LoVo (cell line): ENCODE data around the gene GFM1.

ENCODE experiments used
- DNase-seq: peaks from one replicate; pipeline ENCODE4 v3.0.0-alpha.2; 2016; ENCODE audit warnings: low spot score

Gene GFM1

DNA sequence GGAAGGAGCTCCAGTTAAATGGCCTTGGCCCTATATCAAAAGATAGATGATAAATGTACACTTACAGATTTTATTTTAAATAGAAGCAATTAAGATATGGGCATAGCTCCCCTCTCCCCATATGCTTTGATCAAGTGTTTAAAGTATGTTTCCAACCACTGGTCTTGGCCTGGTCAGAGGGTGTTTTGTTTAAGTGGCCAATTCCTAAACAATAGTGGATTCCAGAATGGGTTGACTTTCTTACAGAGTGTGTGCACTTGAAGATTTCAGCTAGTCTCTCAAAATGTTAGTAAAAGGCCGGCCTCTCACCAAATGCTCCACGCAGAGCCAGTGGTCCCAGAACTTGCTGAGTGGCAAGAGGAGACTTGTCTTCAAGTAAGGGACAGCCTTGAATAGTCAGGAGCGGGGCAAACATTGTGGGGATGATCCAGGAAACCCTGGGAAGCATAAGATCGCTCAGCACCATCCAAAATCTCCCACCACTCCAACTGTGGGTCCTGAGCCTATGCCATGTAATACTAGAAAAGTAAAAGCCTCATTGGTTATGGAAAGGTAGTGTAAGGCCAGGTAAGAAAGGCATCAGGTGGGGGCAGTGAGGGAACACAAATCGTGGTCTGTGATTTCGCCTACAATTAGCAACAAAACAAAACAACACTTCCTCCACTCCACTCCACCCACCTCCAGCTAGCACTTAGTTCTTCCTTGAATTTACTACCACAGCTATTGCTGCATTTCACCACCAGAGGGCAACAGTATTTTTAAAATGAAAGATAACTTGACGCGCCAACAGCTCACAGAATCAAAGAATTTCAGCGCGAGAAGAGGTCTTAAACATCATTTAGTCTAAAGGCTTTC lies 83.1 kb downstream of the GFM1 start:
- peak; percentile 78 for DNase-seq

DNA sequence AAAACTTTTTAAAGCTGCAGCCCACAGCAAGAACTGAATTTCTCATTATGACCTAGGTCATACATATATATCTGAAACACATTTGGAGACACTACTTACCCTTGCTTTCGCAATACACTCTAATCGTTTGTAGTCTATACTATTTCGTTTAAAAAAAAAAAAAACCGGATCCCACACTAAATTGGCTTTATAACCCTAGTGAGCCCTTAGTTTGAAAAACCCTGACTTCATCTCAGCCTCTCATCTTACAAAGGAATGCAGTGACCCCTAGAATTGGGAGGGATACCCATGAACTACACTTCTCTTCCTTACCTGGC lies 83.7 kb downstream of the GFM1 start:
- no peak for DNase-seq

DNA sequence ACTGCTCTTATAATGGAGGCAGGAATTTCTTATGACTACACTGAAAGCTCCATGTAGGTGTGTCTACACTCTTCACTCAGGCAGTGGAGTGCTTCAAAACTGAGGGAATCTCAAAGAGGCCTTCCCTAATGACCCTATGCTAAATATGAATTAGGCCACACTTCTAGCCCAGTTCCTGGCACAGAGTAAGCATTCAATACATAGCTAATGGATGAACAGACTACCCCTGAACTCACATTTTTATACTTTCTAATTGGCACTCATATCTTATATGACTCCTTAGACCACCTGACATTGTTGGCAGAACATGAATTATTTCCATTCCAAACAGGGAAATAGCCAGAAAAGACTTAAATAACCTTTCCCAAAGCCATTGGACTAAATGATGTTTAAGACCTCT lies 84.5 kb downstream of the GFM1 start:
- no peak for DNase-seq

DNA sequence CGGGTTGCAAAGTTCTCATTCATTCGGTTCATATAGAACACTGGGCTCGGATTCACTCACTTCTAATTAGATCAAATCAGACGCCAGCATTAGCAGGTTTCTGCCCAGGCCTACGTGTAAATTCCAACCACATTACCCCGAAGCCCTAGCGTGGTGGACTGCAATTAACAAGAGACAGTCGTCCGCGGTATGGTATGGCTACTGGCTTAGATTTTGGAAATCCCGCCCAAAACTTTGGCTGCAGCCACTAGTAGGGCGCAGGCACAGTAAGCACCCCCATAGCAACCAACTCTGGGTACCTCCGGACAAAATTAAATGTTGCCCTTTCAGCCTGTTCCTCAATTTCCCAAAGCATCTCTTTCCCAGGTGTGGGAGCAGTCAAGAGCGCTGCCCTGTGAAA lies 87.2 kb downstream of the GFM1 start:
- no peak for DNase-seq

DNA sequence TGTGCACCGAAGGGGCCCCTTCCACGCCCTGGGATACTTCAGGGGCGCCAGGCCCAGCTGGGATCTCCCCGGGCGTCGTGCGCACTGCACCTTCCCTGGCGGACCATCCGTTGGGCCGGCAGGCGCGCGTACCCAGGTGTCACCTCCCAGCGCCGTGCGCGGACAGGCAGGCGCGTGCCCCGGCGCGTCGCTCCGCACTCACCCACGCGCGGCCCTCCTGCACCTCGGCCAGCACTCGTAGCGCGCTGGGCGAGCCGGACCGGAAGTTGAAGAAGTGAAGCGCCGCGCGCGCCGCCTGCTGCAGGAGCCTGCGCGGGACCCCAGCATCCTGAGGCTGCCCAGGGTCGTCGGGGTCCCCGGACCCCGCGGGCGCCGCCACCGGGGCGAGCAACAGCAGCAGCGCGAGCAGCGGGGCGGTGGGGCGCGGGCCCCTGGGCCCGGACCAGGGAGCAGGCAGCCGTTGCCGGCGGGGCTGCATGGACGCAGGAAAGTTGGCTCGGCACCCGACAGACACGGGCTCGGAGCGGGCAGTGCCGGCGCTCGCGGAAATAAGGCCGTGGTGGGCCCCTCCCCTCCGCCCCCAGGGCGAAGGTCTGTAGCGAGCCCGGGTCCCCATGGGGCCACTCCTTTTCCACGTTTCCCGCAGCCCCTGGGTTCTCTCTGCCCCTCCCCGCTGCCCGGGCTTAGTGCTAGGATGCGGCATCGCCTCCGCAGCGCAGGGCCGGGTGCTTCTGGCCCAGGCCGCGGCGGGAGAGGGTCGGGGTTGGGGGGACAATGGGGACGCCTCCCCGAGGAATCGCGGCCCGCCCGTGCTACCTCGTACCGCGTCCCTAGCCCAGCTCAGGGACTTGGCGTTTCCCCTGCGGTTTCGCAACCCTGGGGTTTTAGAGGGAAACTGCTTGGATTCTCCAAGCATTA lies 87.9 kb downstream of the GFM1 start, which contains the start of gene RARRES1:
Gene RARRES1, minus strand, starts transcription at position 520 of the 918 bp plus-strand sequence. Its CDS starts 42 bp downstream, at position 478.
- peak; percentile 54 for DNase-seq

DNA sequence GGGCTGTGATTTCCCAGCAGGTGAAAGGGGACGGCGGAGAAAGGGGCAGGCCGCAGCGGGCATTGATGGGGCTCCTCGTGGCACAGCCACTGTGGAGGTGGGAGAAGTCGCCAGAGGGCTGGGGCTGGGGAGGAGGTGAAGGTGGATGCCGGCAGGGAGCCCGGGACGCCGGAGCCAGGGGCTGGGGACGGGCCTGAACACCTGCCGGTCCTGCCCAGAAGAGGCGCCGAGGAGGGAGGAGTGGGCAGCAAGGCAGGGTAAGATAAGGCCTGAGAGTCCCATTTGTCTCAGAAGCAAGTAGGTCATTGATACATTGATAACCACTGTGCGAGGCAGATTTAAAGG lies 88.5 kb downstream of the GFM1 start:
- DNase-seq = no peak

DNA sequence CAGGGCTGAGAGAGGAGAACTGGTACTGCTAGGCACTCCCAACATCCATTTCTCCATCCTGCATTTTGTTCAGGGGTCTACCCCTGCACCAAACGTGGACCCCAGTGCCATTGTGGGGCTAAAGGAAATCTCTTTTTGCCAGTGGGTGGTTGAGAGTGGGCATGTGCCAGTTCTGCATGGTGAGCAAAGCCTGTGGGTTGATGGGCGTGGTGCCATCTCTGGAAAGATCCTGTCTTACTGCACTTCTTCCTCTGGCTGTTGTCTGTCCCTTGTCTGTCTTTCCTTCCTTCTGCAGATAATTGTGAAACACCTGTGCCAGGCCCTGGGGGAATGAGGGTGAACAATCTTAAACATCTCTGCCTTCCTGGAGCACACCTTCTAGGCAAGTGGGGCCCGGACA lies 89.3 kb downstream of the GFM1 start:
- DNase-seq = no peak

DNA sequence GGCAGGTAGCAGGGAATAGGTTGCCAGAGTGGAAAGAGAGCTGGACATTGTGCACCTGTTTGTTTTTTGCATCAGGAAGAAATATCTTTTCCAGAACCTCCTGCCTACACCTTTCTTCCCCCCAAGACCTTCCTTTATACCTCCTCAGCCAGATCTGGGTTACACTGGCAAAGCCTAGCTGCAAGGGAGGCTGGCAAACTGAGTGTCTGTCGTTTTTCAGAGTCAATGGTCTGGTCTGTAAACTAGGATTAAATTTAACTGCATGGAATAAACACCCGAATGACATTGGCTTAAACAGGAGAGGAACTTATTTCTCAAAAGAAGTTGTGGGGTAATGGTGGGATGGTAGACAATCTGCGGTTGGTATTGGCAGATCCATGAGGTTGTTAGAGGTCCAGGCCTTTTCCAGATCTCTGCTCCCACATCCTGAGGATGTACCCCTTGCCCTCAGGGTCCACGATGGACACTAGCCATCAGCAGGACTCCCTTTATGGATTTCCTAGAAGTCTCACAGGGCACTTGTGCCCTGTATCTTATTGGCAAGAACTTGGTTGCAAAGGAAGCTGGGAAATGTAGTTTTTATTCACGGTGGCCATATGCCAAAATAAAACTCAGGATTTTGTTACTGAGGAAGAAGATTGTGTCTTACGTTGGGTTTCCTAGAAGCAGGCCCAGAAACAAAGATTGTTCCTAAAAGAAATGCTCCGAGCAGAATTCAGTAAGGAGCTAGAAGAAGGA lies 91.1 kb downstream of the GFM1 start:
- no peak for DNase-seq

DNA sequence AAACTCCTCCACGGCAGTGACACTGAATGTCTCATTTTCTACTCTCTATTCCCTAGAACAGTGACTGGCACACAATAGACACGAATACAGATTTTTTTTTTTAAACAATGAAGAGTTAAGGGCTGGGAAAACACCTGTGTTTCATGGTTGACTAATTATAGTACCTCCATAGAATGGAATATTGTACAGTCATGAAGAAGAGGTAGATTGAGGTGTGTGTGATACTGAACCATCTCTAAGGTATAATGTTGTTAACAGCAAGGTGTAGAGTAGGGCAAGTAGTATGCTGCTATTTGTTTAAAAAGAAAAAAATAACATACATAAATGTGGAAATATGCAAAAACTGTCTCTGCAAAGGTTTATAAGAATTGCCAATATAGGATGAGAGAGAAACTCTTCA lies 93.1 kb downstream of the GFM1 start:
- no peak for DNase-seq

DNA sequence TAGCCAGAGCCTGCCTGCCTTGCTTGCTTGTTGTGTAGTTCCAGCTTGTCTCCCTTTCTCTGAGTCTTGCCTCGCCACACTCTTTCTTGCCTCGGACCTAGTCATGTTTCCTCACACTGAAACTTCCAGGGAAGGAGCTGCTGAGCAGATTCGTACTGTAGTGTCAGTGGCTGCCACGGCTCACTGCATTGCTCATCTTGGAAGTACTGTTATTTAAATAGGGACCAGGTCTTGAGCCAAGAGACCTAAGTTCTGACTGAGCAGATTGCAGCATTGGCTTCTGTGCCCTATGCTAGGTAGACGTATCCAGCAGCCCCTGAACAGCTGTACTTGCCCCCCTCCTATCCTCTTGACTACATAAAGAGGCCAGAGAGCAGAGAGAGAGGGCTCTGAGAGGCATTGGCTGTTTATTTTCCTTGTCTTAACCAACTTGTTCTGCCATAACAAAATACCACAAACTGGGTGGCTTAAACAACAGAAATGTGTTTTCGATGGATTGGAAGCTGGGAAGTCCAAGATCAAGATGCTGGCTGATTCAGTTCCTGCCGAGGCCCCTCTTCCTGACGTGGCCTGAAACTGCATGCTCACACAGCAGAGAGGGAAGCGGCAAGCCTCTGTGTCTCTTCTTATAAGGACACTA lies 93.8 kb downstream of the GFM1 start:
- DNase-seq = no peak

DNA sequence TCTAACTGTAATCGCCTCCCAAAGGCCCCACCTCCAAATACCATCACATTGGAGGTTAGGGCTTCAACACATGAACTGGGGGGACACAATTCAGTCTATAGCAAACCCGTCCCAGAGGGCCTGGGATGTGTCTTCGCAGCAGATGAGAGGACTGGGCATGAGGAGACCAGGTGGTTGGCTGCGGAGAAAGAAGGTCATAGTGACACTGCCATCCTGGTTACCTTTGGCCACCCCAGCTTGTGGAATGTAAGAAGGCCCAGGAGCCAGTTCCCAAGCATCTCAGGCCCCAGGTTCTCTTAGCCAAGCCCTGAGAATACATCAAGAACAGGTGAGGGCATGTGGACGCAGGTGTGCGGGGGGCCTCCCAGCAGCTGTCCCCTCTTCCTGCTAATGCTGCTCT lies 94.3 kb downstream of the GFM1 start:
- no peak for DNase-seq

DNA sequence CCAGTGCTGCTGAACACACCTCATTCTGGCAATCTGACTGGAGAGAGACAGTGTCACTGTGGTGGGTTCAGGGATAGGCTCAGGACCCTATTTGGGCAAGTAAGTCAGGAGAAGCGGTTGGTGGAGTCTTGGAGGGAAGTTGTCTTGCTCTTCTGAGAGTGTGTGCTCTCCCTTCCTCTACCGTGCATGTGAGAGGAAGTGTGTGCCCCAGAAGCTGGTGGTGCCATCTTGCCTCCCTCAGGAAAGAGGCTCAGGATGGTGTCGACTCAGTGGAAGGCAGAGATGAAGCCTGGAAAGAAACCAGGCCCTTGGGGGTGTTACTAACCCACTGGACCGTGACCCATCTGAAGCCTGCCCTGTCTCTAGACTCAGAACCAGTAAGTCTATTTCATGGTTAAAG lies 94.8 kb downstream of the GFM1 start:
- no peak for DNase-seq

DNA sequence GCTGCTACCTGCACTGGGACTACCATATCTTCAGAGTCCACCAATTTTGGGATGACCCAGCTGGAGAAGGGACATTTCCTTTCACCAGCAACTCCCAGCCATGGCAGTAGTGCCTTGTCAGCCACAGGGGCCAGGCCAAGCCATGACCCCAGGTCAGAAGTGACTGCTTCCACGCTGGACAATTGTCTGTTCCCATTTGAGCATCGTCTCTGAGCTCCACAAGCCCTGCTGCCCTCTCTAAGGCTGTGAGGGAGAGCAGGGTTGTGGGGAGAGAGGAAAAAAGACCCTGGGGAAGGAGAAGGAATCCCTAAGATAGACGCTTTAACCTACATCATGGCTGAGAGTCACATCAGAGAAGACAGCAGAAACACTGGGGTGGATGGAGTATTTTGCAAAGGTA lies 95.3 kb downstream of the GFM1 start:
- no peak for DNase-seq
